GM12891 (cell line): ENCODE measurements around the gene U2AF1L4.

Experiments used
- PAX5 ChIP-seq: IDR thresholded peaks from 2 replicates; pipeline ENCODE4 v1.6.1; 2011; ENCODE audit warnings: low read length, moderate library complexity, mild to moderate bottlenecking; ENCODE audit not compliant: insufficient read depth, severe bottlenecking
- POLR2A ChIP-seq: IDR thresholded peaks from 2 replicates; pipeline ENCODE4 v1.6.1; 2011; ENCODE audit warnings: low read depth, low read length, control low read depth
- POLR2AphosphoS5 ChIP-seq: IDR thresholded peaks from 2 replicates; pipeline ENCODE4 v1.6.1; 2011; ENCODE audit warnings: low read depth, low read length, control low read depth
- SPI1 ChIP-seq: IDR thresholded peaks from 2 replicates; pipeline ENCODE4 v1.6.1; 2011; ENCODE audit warnings: low read depth, low read length, control low read depth
- TAF1 ChIP-seq: IDR thresholded peaks from 2 replicates; pipeline ENCODE4 v1.6.1; 2011; ENCODE audit warnings: low read depth, low read length, control low read depth

DNA sequence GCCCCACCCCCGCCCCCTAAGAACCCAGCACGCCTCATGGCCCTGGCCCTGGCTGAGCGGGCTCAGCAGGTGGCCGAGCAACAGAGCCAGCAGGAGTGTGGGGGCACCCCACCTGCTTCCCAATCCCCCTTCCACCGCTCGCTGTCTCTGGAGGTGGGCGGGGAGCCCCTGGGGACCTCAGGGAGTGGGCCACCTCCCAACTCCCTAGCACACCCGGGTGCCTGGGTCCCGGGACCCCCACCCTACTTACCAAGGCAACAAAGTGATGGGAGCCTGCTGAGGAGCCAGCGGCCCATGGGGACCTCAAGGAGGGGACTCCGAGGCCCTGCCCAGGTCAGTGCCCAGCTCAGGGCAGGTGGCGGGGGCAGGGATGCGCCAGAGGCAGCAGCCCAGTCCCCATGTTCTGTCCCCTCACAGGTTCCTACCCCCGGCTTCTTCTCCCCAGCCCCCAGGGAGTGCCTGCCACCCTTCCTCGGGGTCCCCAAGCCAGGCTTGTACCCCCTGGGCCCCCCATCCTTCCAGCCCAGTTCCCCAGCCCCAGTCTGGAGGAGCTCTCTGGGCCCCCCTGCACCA lies 42.1 kb upstream of the U2AF1L4 start:
- no peak for TF ChIP-seq TAF1
- no peak for TF ChIP-seq SPI1
- TF ChIP-seq POLR2A: no peak
- TF ChIP-seq POLR2AphosphoS5: no peak
- no peak for TF ChIP-seq PAX5
